Endothelial cell (in vitro differentiated cells): Measurements from ENCODE around the gene SLC2A9. TPM values are rescaled to one million over a fixed set of nuclear protein-coding genes. Genes with fewer than 3 reads are reported as not detected.

Source experiments
- DNase-seq: peaks from one replicate; pipeline ENCODE4 v3.0.0; 2021; ENCODE audit warnings: low spot score
- H3K27ac Mint-ChIP-seq: one replicate; pipeline ENCODE4 v1.8.0; 2021; ENCODE audit warnings: mixed read lengths, inconsistent platforms; ENCODE audit not compliant: unreplicated experiment
- H3K27me3 Mint-ChIP-seq: one replicate; pipeline ENCODE4 v1.8.0; 2021; ENCODE audit warnings: mild to moderate bottlenecking, moderate library complexity, mixed read lengths, inconsistent platforms; ENCODE audit not compliant: unreplicated experiment
- H3K36me3 Mint-ChIP-seq: one replicate; pipeline ENCODE4 v1.8.0; 2021; ENCODE audit warnings: mild to moderate bottlenecking, low read depth, mixed read lengths, inconsistent platforms; ENCODE audit not compliant: unreplicated experiment
- H3K4me1 Mint-ChIP-seq: one replicate; pipeline ENCODE4 v1.8.0; 2021; ENCODE audit warnings: mild to moderate bottlenecking, mixed read lengths, inconsistent platforms; ENCODE audit not compliant: unreplicated experiment
- H3K4me3 Mint-ChIP-seq: one replicate; pipeline ENCODE4 v1.8.0; 2021; ENCODE audit warnings: mild to moderate bottlenecking, mixed read lengths, inconsistent platforms; ENCODE audit not compliant: unreplicated experiment
- H3K9me3 Mint-ChIP-seq: one replicate; pipeline ENCODE4 v1.8.0; 2021; ENCODE audit warnings: mixed read lengths, inconsistent platforms; ENCODE audit not compliant: unreplicated experiment
- total RNA-seq: library from RNA; stranded (reverse); fragmentation: NEBNext Ultra II Directional; extraction: Animal tissue kit (Norgen Biotek cat#: 25700); gene quantifications from one replicate; pipeline ENCODE4 v1.2.1, GENCODE V29; 2021; ENCODE audit not compliant: unreplicated experiment
- TF ChIP-seq, protein P1 (sequence below): fragments of 200-600 bp; sonication (generic); IDR thresholded peaks from one replicate; pipeline ENCODE4 v1.5.0; 2021; ENCODE audit warnings: antibody characterized with exemption; ENCODE audit not compliant: unreplicated experiment

SLC2A9 gene
- total RNA-seq, 1 donor from 2014 or later: 0.72 TPM

DNA sequence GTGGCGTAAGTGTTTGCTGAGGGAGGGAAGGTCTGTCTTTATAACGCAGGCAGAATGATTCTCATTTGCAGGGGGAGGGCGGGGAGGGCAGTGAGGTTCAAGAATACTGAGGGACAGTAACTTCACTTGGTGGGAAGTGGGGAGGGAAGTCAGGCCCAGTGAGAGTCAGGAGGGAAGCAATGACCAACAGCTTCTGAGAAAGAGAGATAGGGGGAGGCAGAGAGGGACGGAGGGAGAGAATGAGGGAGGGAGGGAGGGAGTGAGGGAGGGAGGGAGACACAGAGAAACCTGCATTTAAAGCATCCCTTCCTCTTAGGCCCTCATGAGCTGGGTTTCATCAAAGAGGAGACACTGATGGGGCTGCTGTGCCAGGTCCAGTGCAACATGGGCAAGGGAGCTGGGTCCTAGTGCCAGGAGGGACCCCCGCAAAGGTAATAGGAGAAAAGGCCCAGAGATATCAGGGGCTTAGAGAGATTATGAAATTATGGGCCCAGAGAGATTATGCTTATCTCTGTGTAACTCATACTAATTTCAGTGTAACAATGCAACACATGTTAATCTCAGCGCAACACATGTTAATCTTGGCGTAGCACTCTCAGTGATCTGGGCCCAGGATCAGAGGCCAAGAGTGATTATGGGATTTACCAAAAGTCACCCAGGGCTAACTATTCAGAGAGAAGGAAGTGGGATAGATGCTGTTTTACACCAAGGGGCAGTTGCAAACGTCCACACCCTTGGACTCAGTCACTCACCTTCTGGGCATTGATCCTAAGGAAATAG, 127.8 kb downstream of the SLC2A9 start:
- Mint-ChIP-seq H3K9me3 (no peaks in the 10 kb centered on the region), H3K4me3 (no peak overlapping the region), H3K36me3 (no peaks in the 10 kb centered on the region), H3K4me1 (peaks cover 5% of the 10 kb centered on the region), H3K27ac (no peak overlapping the region), H3K27me3 (peaks cover 9% of the 10 kb centered on the region)
- TF ChIP-seq, protein P1, sequence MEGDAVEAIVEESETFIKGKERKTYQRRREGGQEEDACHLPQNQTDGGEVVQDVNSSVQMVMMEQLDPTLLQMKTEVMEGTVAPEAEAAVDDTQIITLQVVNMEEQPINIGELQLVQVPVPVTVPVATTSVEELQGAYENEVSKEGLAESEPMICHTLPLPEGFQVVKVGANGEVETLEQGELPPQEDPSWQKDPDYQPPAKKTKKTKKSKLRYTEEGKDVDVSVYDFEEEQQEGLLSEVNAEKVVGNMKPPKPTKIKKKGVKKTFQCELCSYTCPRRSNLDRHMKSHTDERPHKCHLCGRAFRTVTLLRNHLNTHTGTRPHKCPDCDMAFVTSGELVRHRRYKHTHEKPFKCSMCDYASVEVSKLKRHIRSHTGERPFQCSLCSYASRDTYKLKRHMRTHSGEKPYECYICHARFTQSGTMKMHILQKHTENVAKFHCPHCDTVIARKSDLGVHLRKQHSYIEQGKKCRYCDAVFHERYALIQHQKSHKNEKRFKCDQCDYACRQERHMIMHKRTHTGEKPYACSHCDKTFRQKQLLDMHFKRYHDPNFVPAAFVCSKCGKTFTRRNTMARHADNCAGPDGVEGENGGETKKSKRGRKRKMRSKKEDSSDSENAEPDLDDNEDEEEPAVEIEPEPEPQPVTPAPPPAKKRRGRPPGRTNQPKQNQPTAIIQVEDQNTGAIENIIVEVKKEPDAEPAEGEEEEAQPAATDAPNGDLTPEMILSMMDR: no peak
- DNase-seq: no peak

DNA sequence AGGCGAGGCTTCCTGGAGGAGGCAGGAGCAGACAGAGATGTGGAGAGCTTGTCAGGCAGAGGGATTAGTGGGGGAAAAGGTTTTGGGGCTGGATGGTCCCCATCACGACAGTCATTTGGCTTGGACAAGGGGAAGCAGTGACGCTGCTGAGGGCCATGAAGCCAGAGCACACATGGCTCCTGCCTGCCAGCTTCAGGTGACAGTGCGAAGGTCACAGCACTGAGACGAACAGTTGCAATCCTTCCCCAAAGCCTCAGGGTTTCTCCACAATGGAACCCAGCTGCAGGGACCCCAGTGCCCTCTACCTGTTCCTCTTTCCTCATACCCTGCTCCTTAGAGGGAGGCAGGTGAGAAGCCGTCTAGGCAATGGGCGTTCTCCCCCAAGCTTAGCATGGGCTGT, 129.6 kb downstream of the SLC2A9 start:
- no peaks in the 10 kb centered on the region for H3K36me3 Mint-ChIP-seq
- DNase-seq: no peak
- TF ChIP-seq, protein P1: no peak
- peaks cover 5% of the 10 kb centered on the region for H3K4me1 Mint-ChIP-seq
- no peaks in the 10 kb centered on the region for H3K9me3 Mint-ChIP-seq
- no peak overlapping the region for H3K4me3 Mint-ChIP-seq
- H3K27me3 Mint-ChIP-seq: peaks cover 7% of the 10 kb centered on the region
- H3K27ac Mint-ChIP-seq: no peak overlapping the region

DNA sequence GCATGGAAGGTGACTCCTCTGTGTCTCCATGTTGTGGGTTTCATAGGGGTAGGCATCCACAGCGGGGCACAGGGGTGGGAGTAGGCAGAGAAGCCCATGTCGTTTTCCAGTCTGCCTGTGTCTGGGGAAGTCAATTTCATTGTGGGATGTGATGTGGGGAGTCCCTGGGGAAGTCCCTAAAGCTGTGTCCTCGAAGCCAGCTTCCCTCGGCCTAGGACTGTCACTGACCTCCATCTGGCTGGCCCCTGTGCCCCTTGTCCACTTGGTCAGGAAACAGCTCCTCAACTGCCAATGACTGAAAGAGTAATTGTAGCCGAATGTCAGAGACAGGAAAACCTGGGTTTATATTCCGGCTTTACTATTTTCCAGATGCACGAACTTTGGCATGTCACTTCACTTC, 130.2 kb downstream of the SLC2A9 start:
- Mint-ChIP-seq H3K4me1 (peaks cover 5% of the 10 kb centered on the region), H3K9me3 (no peaks in the 10 kb centered on the region), H3K4me3 (no peak overlapping the region), H3K36me3 (no peaks in the 10 kb centered on the region), H3K27ac (no peak overlapping the region), H3K27me3 (peaks cover 9% of the 10 kb centered on the region)
- no peak for DNase-seq
- TF ChIP-seq, protein P1: no peak

DNA sequence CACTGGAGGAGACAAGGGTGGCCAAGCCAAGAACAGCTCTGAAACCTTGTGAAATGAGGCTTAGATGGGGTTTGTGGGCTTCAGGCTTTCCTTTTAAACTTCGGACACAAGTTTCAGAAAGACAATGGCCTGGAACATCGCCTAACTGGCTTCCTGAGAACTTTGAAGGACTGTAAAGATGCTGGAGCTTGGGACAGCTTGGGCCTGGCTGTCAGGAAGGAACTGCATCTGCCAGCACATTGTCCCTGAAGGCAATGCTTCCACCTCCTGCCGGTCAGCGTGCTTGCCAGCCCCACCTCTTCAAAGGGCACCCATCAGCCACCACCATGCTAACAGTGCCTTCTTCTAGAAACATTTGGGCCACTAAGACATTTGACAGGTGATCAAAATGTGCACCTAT, 132.0 kb downstream of the SLC2A9 start:
- peaks cover 9% of the 10 kb centered on the region for H3K27me3 Mint-ChIP-seq
- no peaks in the 10 kb centered on the region for H3K9me3 Mint-ChIP-seq
- TF ChIP-seq, protein P1: no peak
- H3K4me1 Mint-ChIP-seq: peaks cover 5% of the 10 kb centered on the region
- no peak overlapping the region for H3K27ac Mint-ChIP-seq
- DNase-seq: no peak
- no peaks in the 10 kb centered on the region for H3K36me3 Mint-ChIP-seq
- no peak overlapping the region for H3K4me3 Mint-ChIP-seq

DNA sequence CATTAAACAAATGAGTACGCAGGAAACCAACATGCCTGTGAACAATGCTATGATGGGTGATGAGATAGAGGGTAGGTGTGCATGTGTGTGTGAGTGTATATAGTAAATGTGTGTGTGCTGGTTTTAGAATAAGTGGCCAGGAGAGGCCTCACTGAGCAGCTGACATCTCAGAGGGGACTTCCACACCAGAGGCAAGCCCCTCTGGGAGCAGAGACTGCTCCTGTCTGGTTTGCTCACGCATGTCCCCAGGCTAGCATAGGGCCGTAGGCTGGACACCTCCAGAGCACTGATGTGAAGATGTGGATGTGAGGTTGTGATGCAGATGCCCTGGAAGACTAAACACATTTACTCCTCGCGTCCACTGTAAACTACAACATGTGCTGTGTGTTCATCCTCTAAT, 135.3 kb downstream of the SLC2A9 start:
- DNase-seq: no peak
- TF ChIP-seq, protein P1: no peak
- H3K9me3 Mint-ChIP-seq: no peaks in the 10 kb centered on the region
- no peaks in the 10 kb centered on the region for H3K36me3 Mint-ChIP-seq
- H3K4me3 Mint-ChIP-seq: no peak overlapping the region
- no peak overlapping the region for H3K27ac Mint-ChIP-seq
- peaks cover 9% of the 10 kb centered on the region for H3K27me3 Mint-ChIP-seq
- peaks cover 5% of the 10 kb centered on the region for H3K4me1 Mint-ChIP-seq
